K562 (cell line): ENCODE measurements around the gene SNX17. TPM values are rescaled to one million over a fixed set of nuclear protein-coding genes. Genes with fewer than 3 reads are reported as not detected.
"Not testable (repeated sequence)": the region's sequence is repeated elsewhere in the genome, so short reads cannot be mapped to it uniquely, and the experiment has no call there.

Source experiments
- ATAC-seq: fragments of 200-7000 bp; cut with Tn5 transposase; 3 replicates; pipeline ENCODE4 v1.9.1; 2020; ENCODE audit warnings: moderate library complexity
- BruUV-seq: library from RNA; stranded (reverse); fragments of 400-500 nt; replicated peaks from 2 replicates; lab custom pipeline; 2021; lab: Mats Ljungman, UMichigan
- CTCF ChIA-PET: fragments of 300-600 bp; formaldehyde crosslinking; extraction: SDS; loops from one replicate; lab custom pipeline; 2021; ENCODE audit warnings: low intra/inter-chr PET ratio; lab: Yijun Ruan, JAX
- POLR2A ChIA-PET: fragments of 300-600, 350-650 bp; sonication (Branson Sonifier 250); formaldehyde crosslinking; extraction: SDS; loops from one replicate; lab custom pipeline; 2021; ENCODE audit warnings: antibody characterized with exemption, inconsistent platforms; lab: Yijun Ruan, JAX
- DNase-seq, 4 experiments: peaks; one replicate each; pipeline versions ENCODE4 v3.0.0 to v3.0.0-alpha.2; 2011 to 2018; ENCODE audit warnings: low spot score in 3 of 4, mixed read lengths in 3 of 4; ENCODE audit errors: extremely low read depth in 1 of 4
- FAIRE-seq: peaks from 2 replicates; lab custom pipeline; 2011; peaks lifted over from hg19 to GRCh38; lab: Jason Lieb, UNC
- H2AFZ ChIP-seq: 2 replicates; pipeline ENCODE4 v1.6.0; 2011; ENCODE audit warnings: low read depth, low read length, control low read depth, inconsistent platforms
- H3K27ac ChIP-seq: fragments of 200-600 bp; 3 replicates; pipeline ENCODE4 v1.8.0; 2011; ENCODE audit warnings: low read depth, mild to moderate bottlenecking, control low read depth, inconsistent platforms, low read length, moderate library complexity, mixed read lengths; ENCODE audit errors: extremely low read depth
- H3K27me3 ChIP-seq, 2 experiments: fragments of 300-600 bp in 1 of 2; 2 replicates in 1 of 2; 3 replicates in 1 of 2; pipeline versions ENCODE4 v1.6.0 to v1.8.0; 2011; ENCODE audit warnings: inconsistent platforms in 2 of 2, low read length in 2 of 2, mild to moderate bottlenecking in 1 of 2, mixed read lengths in 1 of 2, moderate library complexity in 1 of 2; ENCODE audit not compliant: control insufficient read depth in 2 of 2, insufficient read depth in 2 of 2
- H3K36me3 ChIP-seq: fragments of 300-600 bp; 3 replicates; pipeline ENCODE4 v1.8.0; 2011; ENCODE audit warnings: mild to moderate bottlenecking, low read length, inconsistent platforms; ENCODE audit not compliant: control insufficient read depth, insufficient read depth
- H3K4me1 ChIP-seq, 2 experiments: fragments of 200-600 bp in 1 of 2; replicated peaks in 1 of 2; 2 replicates in 1 of 2; 3 replicates in 1 of 2; pipeline versions ENCODE4 v1.5.1 to v1.8.0; 2011; ENCODE audit warnings: inconsistent platforms in 2 of 2, low read length in 2 of 2, mild to moderate bottlenecking in 1 of 2, mixed read lengths in 1 of 2, moderate library complexity in 1 of 2; ENCODE audit not compliant: control insufficient read depth in 2 of 2, insufficient read depth in 2 of 2
- H3K4me2 ChIP-seq: 2 replicates; pipeline ENCODE4 v1.6.1; 2011; ENCODE audit warnings: low read length, control low read depth, inconsistent platforms, mixed read lengths; ENCODE audit not compliant: insufficient read depth
- H3K4me3 ChIP-seq: fragments of 200-600 bp; sonication (generic), shearing (Covaris generic); 2 replicates; pipeline ENCODE4 v1.5.1; 2016; ENCODE audit warnings: control low read depth, inconsistent platforms
- H3K79me2 ChIP-seq: fragments of 200-600 bp; 3 replicates; pipeline ENCODE4 v1.8.0; 2011; ENCODE audit warnings: low read length, inconsistent platforms; ENCODE audit not compliant: control insufficient read depth, insufficient read depth
- H3K9ac ChIP-seq, 2 experiments: 2 replicates each; pipeline versions ENCODE4 v1.6.0 to v1.6.1; 2011; ENCODE audit warnings: low read depth in 2 of 2, low read length in 2 of 2, control low read depth in 1 of 2, inconsistent platforms in 1 of 2, mild to moderate bottlenecking in 1 of 2, mixed read lengths in 1 of 2; ENCODE audit not compliant: insufficient read depth in 1 of 2
- H3K9me1 ChIP-seq: one replicate; pipeline ENCODE4 v1.6.0; 2011; ENCODE audit warnings: inconsistent platforms, mild to moderate bottlenecking, low read length, moderate library complexity; ENCODE audit not compliant: control insufficient read depth, insufficient read depth
- H3K9me3 ChIP-seq: replicated peaks from 2 replicates; pipeline ENCODE4 v1.5.1; 2011; ENCODE audit warnings: low read depth, low read length, inconsistent platforms; ENCODE audit not compliant: control insufficient read depth, insufficient read depth
- H4K20me1 ChIP-seq: replicated peaks from 2 replicates; pipeline ENCODE4 v1.6.1; 2011; ENCODE audit warnings: low read length, inconsistent platforms, mixed read lengths; ENCODE audit not compliant: control insufficient read depth, insufficient read depth
- ATF1 ChIP-seq, 2 experiments: fragments of 450-650 bp in 1 of 2; IDR thresholded peaks; 2 replicates each; pipeline ENCODE4 v1.6.1; 2016; ENCODE audit warnings: missing compliant biosample characterization in 1 of 2, missing genetic modification characterization in 1 of 2
- ATF6 ChIP-seq: sonication (generic); formaldehyde crosslinking; IDR thresholded peaks from 2 replicates; pipeline ENCODE4 v1.4.0; 2020; ENCODE audit warnings: mild to moderate bottlenecking, missing genetic modification reagents
- CBX5 ChIP-seq: IDR thresholded peaks from 2 replicates; pipeline ENCODE4 v1.6.1; 2014; ENCODE audit warnings: low read depth, borderline replicate concordance
- CTBP1 ChIP-seq: fragments of 450-650 bp; IDR thresholded peaks from 2 replicates; pipeline ENCODE4 v1.6.1; 2016; ENCODE audit warnings: borderline replicate concordance
- EHMT2 ChIP-seq: fragments of 450-650 bp; IDR thresholded peaks from 2 replicates; pipeline ENCODE4 v1.6.1; 2018; ENCODE audit warnings: antibody characterized with exemption
- ESRRA ChIP-seq: fragments of 450-650 bp; IDR thresholded peaks from 2 replicates; pipeline ENCODE4 v1.6.1; 2014; ENCODE audit warnings: low read depth, mild to moderate bottlenecking, moderate library complexity, borderline replicate concordance
- MYBL2 ChIP-seq, 2 experiments: fragments of 450-650 bp in 1 of 2; sonication (generic) in 1 of 2; formaldehyde crosslinking in 1 of 2; IDR thresholded peaks; 2 replicates each; pipeline versions ENCODE4 v1.6.1 to v1.8.1; 2017 to 2022; ENCODE audit warnings: borderline replicate concordance in 1 of 2, inconsistent platforms in 1 of 2, low read depth in 1 of 2, mild to moderate bottlenecking in 1 of 2, missing genetic modification reagents in 1 of 2, moderate library complexity in 1 of 2
- WHSC1 ChIP-seq: IDR thresholded peaks from one replicate; pipeline ENCODE4 v1.6.1; 2012; ENCODE audit warnings: low read length, control low read depth, inconsistent platforms
- WGBS: fragments of 100-300 bp; shearing (Covaris generic); methylation state at CpG from one replicate; pipeline ENCODE4 v1.1.6; 2016; ENCODE audit warnings: low coverage, mixed read lengths; ENCODE audit not compliant: insufficient coverage; ENCODE audit errors: missing lambda C conversion rate; 5-methylcytosine and 5-hydroxymethylcytosine counted together
- in situ Hi-C: fragments of 300-500 bp; cut with MboI; formaldehyde crosslinking; loops from 4 replicates; pipeline ENCODE4 v1.15.0; 2018; ENCODE audit warnings: inconsistent platforms, mixed read lengths
- intact Hi-C: fragments of 100-400 bp; cut with micrococcal nuclease; formaldehyde crosslinking; loops from 2 replicates; pipeline ENCODE4 v1.14.2; 2022
- polyA plus RNA-seq, 8 experiments: library from polyadenylated mRNA; depleted of rRNA in 4 of 8; stranded (reverse) in 5 of 8; unstranded in 3 of 8; fragments of >200 nt; fragmentation: Nextera tagmentation in 2 of 8; fragmentation: Illumina TruSeq in 1 of 8; extraction: Ambion mirVana in 2 of 8; extraction: Trizol in 1 of 8; gene quantifications; 2 replicates each; pipeline versions ENCODE4 v1.2.1 to v1.2.3, GENCODE V29; 2011 to 2014; ENCODE audit warnings: inconsistent platforms in 1 of 8, missing spikeins in 1 of 8
- total RNA-seq, 7 experiments: library from RNA; depleted of rRNA in 6 of 7; stranded (reverse); fragments of >200 nt in 6 of 7; fragmentation: Illumina TruSeq in 2 of 7; extraction: Trizol in 2 of 7; gene quantifications; 2 replicates each; pipeline versions ENCODE4 v1.2.1 to v1.2.3, GENCODE V29; 2011 to 2021; ENCODE audit warnings: low replicate concordance in 1 of 7
- TF ChIP-seq, protein P1 (sequence below): IDR thresholded peaks from 3 replicates; pipeline ENCODE4 v1.6.1; 2011; ENCODE audit warnings: borderline replicate concordance, mild to moderate bottlenecking; ENCODE audit not compliant: insufficient read length, insufficient read depth

Gene SNX17
- total and polyA plus RNA-seq, 9 of the 15 experiments (the other 6 are each of a cell fraction or from before 2014, with no cell fraction given): 3.0 to 75.7 (median 54.6) TPM

DNA sequence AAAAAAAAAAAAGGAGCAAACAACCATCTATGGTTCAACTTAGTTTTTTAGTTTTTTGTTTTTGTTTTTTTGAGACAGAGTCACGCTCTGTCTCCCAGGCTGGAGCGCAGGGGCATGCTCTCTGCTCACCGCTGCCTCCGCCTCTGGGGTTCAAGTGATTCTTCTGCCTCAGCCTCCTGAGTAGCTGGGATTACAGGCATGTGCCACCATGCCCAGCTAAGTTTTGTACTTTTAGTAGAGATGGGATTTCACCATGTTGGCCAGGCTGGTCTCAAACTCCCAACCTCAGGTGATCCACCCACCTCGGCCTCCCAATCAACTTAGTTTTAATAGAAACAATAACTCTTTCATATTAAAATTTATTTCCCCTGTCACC is 17.0 kb upstream of the SNX17 start:
- ATAC-seq, H3K9me3 ChIP-seq, H3K9me1 ChIP-seq, H3K4me3 ChIP-seq, FAIRE-seq, H2AFZ ChIP-seq, H3K27me3 ChIP-seq, in situ Hi-C loops, DNase-seq, H4K20me1 ChIP-seq, intact Hi-C loops, BruUV-seq: not testable (repeated sequence)
- peak overlapping the region; percentile 5 to 97; a peak in 2 of 4 replicates for H3K9ac ChIP-seq
- peak overlapping the region; percentile 57; the same call in 1 of the 2 replicates for H3K4me2 ChIP-seq
- peaks cover 12 to 15% of the 10 kb centered on the region in 2 experiments; a peak in 4 of 5 replicates for H3K4me1 ChIP-seq
- POLR2A ChIA-PET: interaction anchor here (0.6 to 1.8 kb wide), 8 partner anchors 9 to 126 kb away, joined by 3 to 20 read pairs (median 4); partner anchors contain the start of genes EIF2B4 and MPV17
- 94% methylated on average over 5 of the region's 5 CpGs for WGBS
- CTCF ChIA-PET: interaction anchor here (0.6 kb wide), 1 partner anchor 963 kb away, joined by 3 read pairs; no protein-coding TSS in a partner anchor
- peaks cover 13% of the 10 kb centered on the region for H3K36me3 ChIP-seq
- peaks cover 93% of the 10 kb centered on the region for H3K79me2 ChIP-seq
- H3K27ac ChIP-seq: peak overlapping the region; percentile 98; the same call in 2 of the 3 replicates

- 10% methylated on average over 7 of the region's 7 CpGs for WGBS
- ChIA-PET POLR2A (interaction anchor here (0.5 to 1.8 kb wide), 10 partner anchors 10 to 392 kb away, joined by 3 to 20 read pairs (median 4); partner anchors contain the start of genes EIF2B4, MPV17 and SNX17), CTCF (interaction anchor here (0.6 kb wide), 1 partner anchor 962 kb away, joined by 3 read pairs; no protein-coding TSS in a partner anchor)
- Histone ChIP-seq H3K27ac (peak overlapping the region; percentile 98), H3K4me3 (no peak overlapping the region), H3K9ac (peak overlapping the region; percentile 73 to 97; a peak in 3 of 4 replicates), H4K20me1 (no peaks in the 10 kb centered on the region), H3K79me2 (peaks cover 93% of the 10 kb centered on the region), H2AFZ (no peak overlapping the region), H3K4me2 (peak overlapping the region; percentile 57), H3K36me3 (peaks cover 14% of the 10 kb centered on the region), H3K27me3 (no peaks in the 10 kb centered on the region), H3K9me1 (no peaks in the 10 kb centered on the region), H3K4me1 (peaks cover 12 to 19% of the 10 kb centered on the region in 2 experiments; a peak in 4 of 5 replicates), H3K9me3 (no peaks in the 10 kb centered on the region)
- peak; percentile 96 for FAIRE-seq
- intact Hi-C loops: no loop called here
- in situ Hi-C loops: no loop called here
- no TSS peak for BruUV-seq
- peak; percentile 15 for ATAC-seq
- DNase-seq: peak in 2 of 4 experiments; percentile 32 to 83
- TF ChIP-seq CTBP1: no peak
- TF ChIP-seq, protein P1, sequence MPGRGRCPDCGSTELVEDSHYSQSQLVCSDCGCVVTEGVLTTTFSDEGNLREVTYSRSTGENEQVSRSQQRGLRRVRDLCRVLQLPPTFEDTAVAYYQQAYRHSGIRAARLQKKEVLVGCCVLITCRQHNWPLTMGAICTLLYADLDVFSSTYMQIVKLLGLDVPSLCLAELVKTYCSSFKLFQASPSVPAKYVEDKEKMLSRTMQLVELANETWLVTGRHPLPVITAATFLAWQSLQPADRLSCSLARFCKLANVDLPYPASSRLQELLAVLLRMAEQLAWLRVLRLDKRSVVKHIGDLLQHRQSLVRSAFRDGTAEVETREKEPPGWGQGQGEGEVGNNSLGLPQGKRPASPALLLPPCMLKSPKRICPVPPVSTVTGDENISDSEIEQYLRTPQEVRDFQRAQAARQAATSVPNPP: no peak
- no peak for TF ChIP-seq CBX5
- no peak for TF ChIP-seq ATF1 (CRISPR knock-in tag; IDR thresholded peaks at IDR 0.05)
- peak; percentile 44; the same call in 1 of the 2 replicates for TF ChIP-seq ATF1 (tag; IDR thresholded peaks at IDR 0.05)
- no peak for TF ChIP-seq WHSC1
- TF ChIP-seq ATF6 (CRISPR knock-in tag): no peak
- peak; percentile 80 for TF ChIP-seq ESRRA
- TF ChIP-seq MYBL2 (IDR thresholded peaks at IDR 0.05; ENCODE audit: low read depth): no peak
- TF ChIP-seq MYBL2 (CRISPR knock-in tag; IDR thresholded peaks at IDR 0.05; ENCODE audit: borderline replicate concordance): no peak
- TF ChIP-seq EHMT2: no peak
Observed at GRCh38 chr2:27353762-27354596, 16.4 kb upstream of the SNX17 start.
